Activated T-cell treated with anti-CD3 and anti-CD28 coated beads, Interleukin-2, amount 50 U/mL, for 1 hour (primary cell): ENCODE results near the gene NLRP1.

Experiments used
- DNase-seq: peaks from one replicate; pipeline ENCODE4 v3.0.0-alpha.2; 2020

The NLRP1 gene

GRCh38 chr17:5466295-5466694 is 118.0 kb downstream of the NLRP1 start:
- DNase-seq = no peak

- DNase-seq = no peak
These were observed 119.4 kb downstream of the NLRP1 start for GRCh38 chr17:5464717-5465507.
